Endothelial cell (in vitro differentiated cells): Measurements from ENCODE around the gene TTC13. TPM values are rescaled to one million over a fixed set of nuclear protein-coding genes. Genes with fewer than 3 reads are reported as not detected.
A peak's percentile ranks its signal among the peaks of the same experiment; 100 is the strongest.

ENCODE experiments used
- DNase-seq: peaks from one replicate; pipeline ENCODE4 v3.0.0; 2021; ENCODE audit warnings: low spot score
- H3K27ac Mint-ChIP-seq: one replicate; pipeline ENCODE4 v1.8.0; 2021; ENCODE audit warnings: mixed read lengths, inconsistent platforms; ENCODE audit not compliant: unreplicated experiment
- H3K27me3 Mint-ChIP-seq: one replicate; pipeline ENCODE4 v1.8.0; 2021; ENCODE audit warnings: mild to moderate bottlenecking, moderate library complexity, mixed read lengths, inconsistent platforms; ENCODE audit not compliant: unreplicated experiment
- H3K36me3 Mint-ChIP-seq: one replicate; pipeline ENCODE4 v1.8.0; 2021; ENCODE audit warnings: mild to moderate bottlenecking, low read depth, mixed read lengths, inconsistent platforms; ENCODE audit not compliant: unreplicated experiment
- H3K4me1 Mint-ChIP-seq: one replicate; pipeline ENCODE4 v1.8.0; 2021; ENCODE audit warnings: mild to moderate bottlenecking, mixed read lengths, inconsistent platforms; ENCODE audit not compliant: unreplicated experiment
- H3K4me3 Mint-ChIP-seq: one replicate; pipeline ENCODE4 v1.8.0; 2021; ENCODE audit warnings: mild to moderate bottlenecking, mixed read lengths, inconsistent platforms; ENCODE audit not compliant: unreplicated experiment
- H3K9me3 Mint-ChIP-seq: one replicate; pipeline ENCODE4 v1.8.0; 2021; ENCODE audit warnings: mixed read lengths, inconsistent platforms; ENCODE audit not compliant: unreplicated experiment
- total RNA-seq: library from RNA; stranded (reverse); fragmentation: NEBNext Ultra II Directional; extraction: Animal tissue kit (Norgen Biotek cat#: 25700); gene quantifications from one replicate; pipeline ENCODE4 v1.2.1, GENCODE V29; 2021; ENCODE audit not compliant: unreplicated experiment
- TF ChIP-seq, protein P1 (sequence below): fragments of 200-600 bp; sonication (generic); IDR thresholded peaks from one replicate; pipeline ENCODE4 v1.5.0; 2021; ENCODE audit warnings: antibody characterized with exemption; ENCODE audit not compliant: unreplicated experiment

The TTC13 gene
- total RNA-seq, 1 donor from 2014 or later = 62.5 TPM

DNA sequence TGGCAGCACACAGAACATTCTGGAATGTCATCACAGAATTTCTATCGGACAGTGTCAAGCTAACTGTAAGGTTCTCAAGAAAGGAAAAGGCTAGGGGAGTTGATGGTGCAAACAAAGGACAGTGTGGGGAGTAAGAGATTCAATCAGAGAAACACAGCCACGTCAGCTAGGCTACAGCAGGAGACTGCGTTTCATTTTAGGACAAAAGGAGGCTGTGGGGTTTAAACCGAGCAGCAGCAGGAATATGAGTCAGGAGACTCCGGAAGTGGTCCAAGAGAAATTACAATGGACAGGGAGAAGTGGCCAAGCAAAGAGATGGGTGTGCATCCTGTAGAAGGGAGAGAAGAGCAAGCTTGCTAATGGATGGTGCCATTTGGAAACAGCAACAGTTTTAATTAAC is 72.9 kb downstream of the TTC13 start:
- peaks cover 5% of the 10 kb centered on the region for H3K27me3 Mint-ChIP-seq
- no peaks in the 10 kb centered on the region for H3K4me1 Mint-ChIP-seq
- peaks cover 36% of the 10 kb centered on the region for H3K36me3 Mint-ChIP-seq
- DNase-seq = no peak
- H3K9me3 Mint-ChIP-seq = no peaks in the 10 kb centered on the region
- H3K4me3 Mint-ChIP-seq = no peak overlapping the region
- TF ChIP-seq, protein P1, sequence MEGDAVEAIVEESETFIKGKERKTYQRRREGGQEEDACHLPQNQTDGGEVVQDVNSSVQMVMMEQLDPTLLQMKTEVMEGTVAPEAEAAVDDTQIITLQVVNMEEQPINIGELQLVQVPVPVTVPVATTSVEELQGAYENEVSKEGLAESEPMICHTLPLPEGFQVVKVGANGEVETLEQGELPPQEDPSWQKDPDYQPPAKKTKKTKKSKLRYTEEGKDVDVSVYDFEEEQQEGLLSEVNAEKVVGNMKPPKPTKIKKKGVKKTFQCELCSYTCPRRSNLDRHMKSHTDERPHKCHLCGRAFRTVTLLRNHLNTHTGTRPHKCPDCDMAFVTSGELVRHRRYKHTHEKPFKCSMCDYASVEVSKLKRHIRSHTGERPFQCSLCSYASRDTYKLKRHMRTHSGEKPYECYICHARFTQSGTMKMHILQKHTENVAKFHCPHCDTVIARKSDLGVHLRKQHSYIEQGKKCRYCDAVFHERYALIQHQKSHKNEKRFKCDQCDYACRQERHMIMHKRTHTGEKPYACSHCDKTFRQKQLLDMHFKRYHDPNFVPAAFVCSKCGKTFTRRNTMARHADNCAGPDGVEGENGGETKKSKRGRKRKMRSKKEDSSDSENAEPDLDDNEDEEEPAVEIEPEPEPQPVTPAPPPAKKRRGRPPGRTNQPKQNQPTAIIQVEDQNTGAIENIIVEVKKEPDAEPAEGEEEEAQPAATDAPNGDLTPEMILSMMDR = no peak
- H3K27ac Mint-ChIP-seq = no peak overlapping the region

DNA sequence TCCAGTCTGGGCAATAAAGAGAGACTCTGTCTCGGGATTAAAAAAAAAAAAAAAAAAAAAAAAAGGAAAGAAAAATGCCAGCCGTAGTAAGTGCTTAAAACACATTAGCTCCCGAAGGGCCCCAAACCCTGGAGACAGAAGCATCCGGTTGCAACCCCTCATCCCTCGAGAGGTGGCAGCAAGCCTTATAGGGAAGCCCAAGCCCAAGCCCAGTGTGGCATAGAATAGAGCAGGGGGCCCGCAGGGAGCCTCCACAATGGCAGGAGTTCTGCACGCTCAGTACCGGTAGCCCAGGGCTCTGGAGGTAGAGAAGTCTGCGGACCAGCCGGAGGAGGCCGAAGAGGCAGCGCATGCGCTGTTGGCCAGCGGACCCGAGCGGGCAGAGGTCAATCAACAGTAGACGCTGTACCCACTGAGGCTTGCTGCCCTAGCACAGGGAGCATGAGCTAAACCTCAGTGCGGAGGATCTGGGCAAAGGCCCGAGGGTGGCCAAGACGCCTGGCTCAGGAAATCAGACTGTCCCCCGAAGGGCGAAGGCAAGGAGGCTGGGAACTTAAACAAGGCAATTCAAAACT is 76.2 kb downstream of the TTC13 start:
- peaks cover 2% of the 10 kb centered on the region for H3K27me3 Mint-ChIP-seq

DNA sequence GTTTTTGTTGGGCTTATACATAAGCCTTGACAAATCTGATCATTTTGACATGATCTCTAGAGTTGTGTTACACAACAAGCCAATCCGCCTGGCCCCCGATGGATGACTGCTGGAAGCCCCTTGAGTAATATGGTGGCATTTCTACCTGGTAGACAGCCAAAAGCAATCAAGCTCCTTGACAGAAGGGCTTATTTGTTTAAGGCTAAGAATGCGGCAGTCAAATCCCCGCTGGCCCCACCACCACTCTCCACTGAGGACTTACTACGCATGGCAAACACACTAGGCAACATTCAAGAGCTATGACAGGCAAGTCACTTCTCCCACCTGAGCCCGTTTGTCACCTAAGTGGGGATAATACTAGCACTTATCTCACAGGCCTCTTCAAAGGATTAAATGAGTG is 77.0 kb downstream of the TTC13 start:
- no peak for DNase-seq
- Mint-ChIP-seq H3K27me3 (peaks cover 2% of the 10 kb centered on the region), H3K4me1 (no peaks in the 10 kb centered on the region), H3K9me3 (no peaks in the 10 kb centered on the region), H3K4me3 (no peak overlapping the region), H3K36me3 (peaks cover 10% of the 10 kb centered on the region), H3K27ac (no peak overlapping the region)
- TF ChIP-seq, protein P1 = no peak

More for the DNA sequence above, 76.2 kb downstream of the TTC13 start:
- no peak for DNase-seq
- no peak overlapping the region for H3K27ac Mint-ChIP-seq
- no peaks in the 10 kb centered on the region for H3K9me3 Mint-ChIP-seq
- H3K36me3 Mint-ChIP-seq = peaks cover 14% of the 10 kb centered on the region
- H3K4me1 Mint-ChIP-seq = no peaks in the 10 kb centered on the region
- H3K4me3 Mint-ChIP-seq = no peak overlapping the region
- TF ChIP-seq, protein P1 = no peak

DNA sequence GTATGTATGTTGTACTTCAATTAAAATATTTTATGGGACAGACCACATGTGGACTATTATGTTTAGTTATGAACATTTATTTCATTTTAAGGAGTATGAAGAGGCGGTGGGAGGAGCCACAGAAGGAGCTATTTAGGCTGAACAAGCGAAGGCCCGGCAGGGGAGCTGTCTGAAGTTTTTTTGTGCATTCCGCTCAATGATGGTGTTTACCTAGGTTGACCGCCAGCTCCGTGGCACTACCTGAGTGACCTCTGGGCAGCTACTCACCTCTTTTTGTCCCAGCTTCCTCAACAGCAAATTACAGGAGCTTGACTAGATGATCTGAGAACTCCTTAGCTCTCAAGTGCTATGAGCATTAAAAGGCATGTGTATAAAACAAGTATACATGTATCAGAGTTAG is 77.7 kb downstream of the TTC13 start:
- peaks cover 9% of the 10 kb centered on the region for H3K36me3 Mint-ChIP-seq
- peaks cover 2% of the 10 kb centered on the region for H3K27me3 Mint-ChIP-seq
- no peak overlapping the region for H3K27ac Mint-ChIP-seq
- no peak for DNase-seq
- no peak overlapping the region for H3K4me3 Mint-ChIP-seq
- H3K4me1 Mint-ChIP-seq = no peaks in the 10 kb centered on the region
- TF ChIP-seq, protein P1 = no peak
- H3K9me3 Mint-ChIP-seq = no peaks in the 10 kb centered on the region

DNA sequence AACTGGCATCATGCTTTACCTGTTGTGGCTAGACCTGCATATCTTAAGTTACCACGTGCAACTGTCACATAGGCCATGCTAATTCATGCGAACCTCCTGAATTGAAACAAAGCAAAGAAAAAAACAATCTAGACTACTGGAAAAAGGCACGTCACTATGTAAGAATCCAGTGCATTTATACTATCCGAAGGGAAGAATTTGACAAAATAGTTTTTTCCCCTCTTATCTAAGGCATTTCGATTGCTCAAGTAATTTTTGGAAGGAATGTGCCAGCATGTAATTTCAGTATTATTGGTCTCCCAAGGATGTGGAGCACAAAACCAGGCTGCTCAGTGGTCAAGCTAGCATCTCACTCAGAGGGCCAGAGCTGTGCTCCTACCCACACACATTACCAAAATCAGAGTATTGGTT is 78.8 kb downstream of the TTC13 start:
- H3K36me3 Mint-ChIP-seq = peaks cover 5% of the 10 kb centered on the region
- H3K4me1 Mint-ChIP-seq = no peaks in the 10 kb centered on the region
- H3K27me3 Mint-ChIP-seq = peaks cover 2% of the 10 kb centered on the region
- H3K4me3 Mint-ChIP-seq = no peak overlapping the region
- DNase-seq = no peak
- TF ChIP-seq, protein P1 = no peak
- no peaks in the 10 kb centered on the region for H3K9me3 Mint-ChIP-seq
- H3K27ac Mint-ChIP-seq = peak overlapping the region; percentile 5
